Sigmoid colon (tissue), 7 donors: Measurements from ENCODE around the gene EFCAB10. TPM values are rescaled to one million over a fixed set of nuclear protein-coding genes. Genes with fewer than 3 reads are reported as not detected.

ENCODE experiments used
- DNase-seq: peaks from one replicate; pipeline ENCODE4 v3.0.0-alpha.2; 2019
- H3K27ac ChIP-seq, 4 donors: fragments of 200-600 bp; sonication (generic); one replicate each; pipeline ENCODE4 v1.5.1; 2016 to 2019; ENCODE audit warnings: mild to moderate bottlenecking in 1 of 4
- H3K27me3 ChIP-seq, 3 donors: fragments of 200-600 bp; sonication (generic); one replicate each; pipeline ENCODE4 v1.5.1; 2019; ENCODE audit warnings: mild to moderate bottlenecking in 1 of 3
- H3K36me3 ChIP-seq, 4 donors: fragments of 200-600 bp; sonication (generic); one replicate each; pipeline ENCODE4 v1.5.1; 2016 to 2019
- H3K4me1 ChIP-seq, 4 donors: fragments of 200-600 bp; sonication (generic); one replicate each; pipeline ENCODE4 v1.5.1; 2017 to 2019
- H3K4me3 ChIP-seq, 4 donors: fragments of 200-600 bp; sonication (generic); one replicate each; pipeline ENCODE4 v1.5.1; 2017 to 2019; ENCODE audit warnings: mild to moderate bottlenecking in 2 of 4, moderate library complexity in 1 of 4
- H3K9me3 ChIP-seq, 4 donors: fragments of 200-600 bp in 3 of 4; sonication (generic) in 3 of 4; one replicate each; pipeline versions ENCODE4 v1.5.1 to v1.6.1; 2013 to 2019
- EP300 ChIP-seq, 4 donors: sonication (generic); formaldehyde crosslinking; IDR thresholded peaks; one replicate each; pipeline ENCODE4 v1.6.1; 2017; ENCODE audit warnings: antibody characterized with exemption in 4 of 4
- POLR2A ChIP-seq, 2 donors: fragments of 450-650 bp; IDR thresholded peaks; one replicate each; pipeline ENCODE4 v1.6.1; 2016; ENCODE audit warnings: antibody characterized with exemption in 2 of 2, mild to moderate bottlenecking in 2 of 2, moderate library complexity in 2 of 2
- POLR2AphosphoS5 ChIP-seq, 4 donors: sonication (generic); formaldehyde crosslinking; IDR thresholded peaks; one replicate each; pipeline ENCODE4 v1.6.1; 2017; ENCODE audit warnings: antibody characterized with exemption in 4 of 4
- WGBS, 2 donors: extraction: QIAGEN DNeasy Blood & Tissue Kit; methylation state at CpG; one replicate each; pipeline ENCODE4 v1.1.7; 2013; 5-methylcytosine and 5-hydroxymethylcytosine counted together
- intact Hi-C: fragments of 100-400 bp; cut with DNase I; formaldehyde crosslinking; loops from one replicate; pipeline ENCODE4 v1.15.1; 2023
- polyA plus RNA-seq, 3 donors: library from polyadenylated mRNA; stranded (reverse); fragments of 200-250 nt; gene quantifications; one replicate each; pipeline ENCODE4 v1.2.3, GENCODE V29; 2013
- total RNA-seq, 4 donors: library from RNA; depleted of rRNA; stranded (reverse); fragments of >200 nt; gene quantifications; one replicate each; pipeline ENCODE4 v1.1.0, GENCODE V29; 2016
- TF ChIP-seq, protein P1 (sequence below), 4 experiments: fragments of 450-650 bp in 3 of 4; fragments of 200-600 bp in 1 of 4; IDR thresholded peaks; one replicate each; pipeline ENCODE4 v1.5.1; 2016 to 2019; ENCODE audit warnings: antibody characterized with exemption in 4 of 4, mild to moderate bottlenecking in 3 of 4, moderate library complexity in 2 of 4
- donor health status: healthy with polysubstance abuse.
- donor health status: Bipolar disorder and iron deficiency.
- donor health status: healthy.

Gene EFCAB10
- total and polyA plus RNA-seq, 7 donors, result 0.13 TPM; not detected in 6

DNA sequence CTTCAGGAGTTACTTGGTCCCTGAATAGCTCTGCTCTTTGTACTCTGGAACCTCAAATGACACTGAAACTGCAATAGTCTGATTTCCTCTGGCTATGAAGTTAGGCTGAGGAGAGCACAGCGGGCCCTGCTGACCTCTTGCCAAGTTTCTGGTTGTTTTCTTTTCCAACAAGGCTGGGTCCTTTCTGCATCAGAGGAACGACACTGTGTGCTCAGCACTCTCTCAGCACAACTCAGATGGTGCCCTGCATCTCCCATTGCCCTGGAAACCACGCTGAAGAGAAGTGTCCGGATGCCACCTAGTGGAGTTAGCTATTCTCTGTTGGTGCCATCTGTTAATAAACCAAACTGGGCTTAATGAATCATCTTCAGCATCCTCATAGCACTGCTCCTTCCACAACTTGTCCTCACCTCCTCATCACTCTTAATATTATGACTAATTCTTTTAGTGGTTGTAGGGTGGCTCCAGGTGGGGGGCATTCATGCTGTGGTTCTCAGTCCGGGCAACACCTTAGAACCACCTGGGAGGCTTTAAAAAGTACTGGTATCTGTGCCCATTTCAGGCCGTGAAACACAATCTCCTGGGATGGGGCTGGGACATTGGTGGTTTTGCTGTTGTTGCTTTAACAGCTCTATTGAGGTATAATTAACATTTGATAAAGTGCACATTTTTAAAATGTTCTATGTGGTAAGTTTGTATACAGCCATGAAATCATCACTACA, 8.2 kb upstream of the EFCAB10 start:
- intact Hi-C loops, result no loop called here
- no peaks in the 10 kb centered on the region for H3K9me3 ChIP-seq
- 9 to 38% methylated on average over 6 of the region's 6 CpGs for WGBS, 2 donors
- no peak for TF ChIP-seq POLR2A (IDR thresholded peaks at IDR 0.05)
- TF ChIP-seq POLR2AphosphoS5 (IDR thresholded peaks at IDR 0.05), result no peak
- TF ChIP-seq, protein P1, sequence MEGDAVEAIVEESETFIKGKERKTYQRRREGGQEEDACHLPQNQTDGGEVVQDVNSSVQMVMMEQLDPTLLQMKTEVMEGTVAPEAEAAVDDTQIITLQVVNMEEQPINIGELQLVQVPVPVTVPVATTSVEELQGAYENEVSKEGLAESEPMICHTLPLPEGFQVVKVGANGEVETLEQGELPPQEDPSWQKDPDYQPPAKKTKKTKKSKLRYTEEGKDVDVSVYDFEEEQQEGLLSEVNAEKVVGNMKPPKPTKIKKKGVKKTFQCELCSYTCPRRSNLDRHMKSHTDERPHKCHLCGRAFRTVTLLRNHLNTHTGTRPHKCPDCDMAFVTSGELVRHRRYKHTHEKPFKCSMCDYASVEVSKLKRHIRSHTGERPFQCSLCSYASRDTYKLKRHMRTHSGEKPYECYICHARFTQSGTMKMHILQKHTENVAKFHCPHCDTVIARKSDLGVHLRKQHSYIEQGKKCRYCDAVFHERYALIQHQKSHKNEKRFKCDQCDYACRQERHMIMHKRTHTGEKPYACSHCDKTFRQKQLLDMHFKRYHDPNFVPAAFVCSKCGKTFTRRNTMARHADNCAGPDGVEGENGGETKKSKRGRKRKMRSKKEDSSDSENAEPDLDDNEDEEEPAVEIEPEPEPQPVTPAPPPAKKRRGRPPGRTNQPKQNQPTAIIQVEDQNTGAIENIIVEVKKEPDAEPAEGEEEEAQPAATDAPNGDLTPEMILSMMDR (IDR thresholded peaks at IDR 0.05), result peak in 3 of 4 experiments; percentile 14 to 46 (median 45)
- DNase-seq, result peak; percentile 77
- no peaks in the 10 kb centered on the region for H3K27me3 ChIP-seq
- H3K36me3 ChIP-seq, result no peaks in the 10 kb centered on the region
- H3K4me3 ChIP-seq, result no peak overlapping the region
- H3K4me1 ChIP-seq, result peaks cover 0 to 8% (median 0%) of the 10 kb centered on the region in 4 donors
- H3K27ac ChIP-seq, result no peak overlapping the region

DNA sequence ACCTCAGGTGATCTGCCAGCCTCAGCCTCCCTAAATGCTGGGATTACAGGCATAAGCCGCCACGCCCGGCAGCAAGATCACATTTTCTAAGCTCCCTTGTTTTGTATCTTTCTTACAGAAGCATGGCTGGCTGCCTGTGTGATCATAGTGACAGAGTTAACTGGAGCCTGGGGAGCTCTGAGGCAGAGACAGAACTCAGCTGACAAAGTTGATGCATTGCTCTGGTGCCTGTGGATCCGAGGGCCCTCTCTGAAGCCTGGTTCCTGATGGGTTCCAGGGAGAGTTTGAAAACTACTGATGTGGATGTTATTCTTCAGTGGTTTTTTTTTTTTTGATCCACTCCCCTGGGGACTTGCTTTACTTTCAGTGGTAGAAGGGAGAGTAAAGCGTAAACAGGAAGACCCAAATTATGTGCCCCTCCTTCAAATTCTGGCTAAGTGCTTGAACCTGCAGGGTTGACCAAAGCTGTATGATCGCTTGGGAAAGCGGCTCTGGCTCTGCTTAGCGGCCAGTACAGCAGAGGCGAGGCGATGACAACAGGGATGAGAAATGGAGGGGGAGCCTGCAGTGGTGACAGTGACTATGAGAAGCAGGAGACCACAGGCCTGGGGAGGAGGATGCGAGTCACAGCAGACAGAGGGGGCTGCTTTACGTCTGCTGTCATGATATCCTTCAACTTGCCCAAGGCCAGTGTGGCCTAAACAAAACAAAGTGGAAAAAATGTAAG, 6.8 kb upstream of the EFCAB10 start:
- H3K4me3 ChIP-seq, result no peak overlapping the region
- no peaks in the 10 kb centered on the region for H3K36me3 ChIP-seq
- intact Hi-C loops, result no loop called here
- no peak overlapping the region for H3K27ac ChIP-seq
- WGBS, 2 donors, result 84 to 90% methylated on average over 12 of the region's 12 CpGs
- no peaks in the 10 kb centered on the region for H3K9me3 ChIP-seq
- no peak for TF ChIP-seq POLR2AphosphoS5 (IDR thresholded peaks at IDR 0.05)
- TF ChIP-seq POLR2A (IDR thresholded peaks at IDR 0.05), result no peak
- no peak for TF ChIP-seq EP300 (IDR thresholded peaks at IDR 0.05)
- TF ChIP-seq, protein P1 (IDR thresholded peaks at IDR 0.05), result no peak
- no peak for DNase-seq
- H3K27me3 ChIP-seq, result no peaks in the 10 kb centered on the region
- H3K4me1 ChIP-seq, result peaks cover 0 to 8% (median 0%) of the 10 kb centered on the region in 4 donors

- TF ChIP-seq EP300 (IDR thresholded peaks at IDR 0.05), result no peak
- TF ChIP-seq, protein P1 (IDR thresholded peaks at IDR 0.05), result no peak
- no peaks in the 10 kb centered on the region for H3K9me3 ChIP-seq
- H3K27me3 ChIP-seq, result peaks cover 0 to 12% (median 5%) of the 10 kb centered on the region in 3 donors
- no peaks in the 10 kb centered on the region for H3K36me3 ChIP-seq
- 91 to 95% methylated on average over 2 of the region's 2 CpGs for WGBS, 2 donors
- no peak overlapping the region for H3K4me3 ChIP-seq
- peaks cover 0 to 14% (median 7%) of the 10 kb centered on the region in 4 donors for H3K4me1 ChIP-seq
- H3K27ac ChIP-seq, result no peak overlapping the region
- DNase-seq, result no peak
- intact Hi-C loops, result no loop called here
Observed at GRCh38 chr7:105585850-105586500, 4.7 kb upstream of the EFCAB10 start.

- 92 to 97% methylated on average over 5 of the region's 5 CpGs for WGBS, 2 donors
- H3K4me3 ChIP-seq, result no peak overlapping the region
- H3K4me1 ChIP-seq, result peaks cover 0 to 11% (median 7%) of the 10 kb centered on the region in 4 donors
- DNase-seq, result no peak
- no peaks in the 10 kb centered on the region for H3K9me3 ChIP-seq
- intact Hi-C loops, result no loop called here
- no peak overlapping the region for H3K27ac ChIP-seq
- TF ChIP-seq, protein P1 (IDR thresholded peaks at IDR 0.05), result no peak
- no peak for TF ChIP-seq EP300 (IDR thresholded peaks at IDR 0.05)
- no peak for TF ChIP-seq POLR2A (IDR thresholded peaks at IDR 0.05)
- no peak for TF ChIP-seq POLR2AphosphoS5 (IDR thresholded peaks at IDR 0.05)
- peaks cover 0 to 12% (median 5%) of the 10 kb centered on the region in 3 donors for H3K27me3 ChIP-seq
- no peaks in the 10 kb centered on the region for H3K36me3 ChIP-seq
Observed at GRCh38 chr7:105584165-105584564, 2.9 kb upstream of the EFCAB10 start.
